Occipital lobe (tissue), 2 donors: Measurements from ENCODE around the gene PHF12. TPM values are rescaled to one million over a fixed set of nuclear protein-coding genes. Genes with fewer than 3 reads are reported as not detected.

Experiments used
- DNase-seq: peaks from one replicate; lab custom pipeline; 2025; lab: John Stamatoyannopoulos, UW
- total RNA-seq: library from RNA; depleted of rRNA; stranded (reverse); fragments of >200 nt; gene quantifications from one replicate; pipeline ENCODE4 v1.2.3, GENCODE V29; 2014

PHF12 gene
- 44.8 TPM for total RNA-seq

GRCh38 chr17:28951428-28951990 lies at the start of gene PHF12:
Gene PHF12, minus strand, starts transcription at chr17:28951518. Its CDS starts 558 bp downstream, at chr17:28950960.
- peak; percentile 98 for DNase-seq

GRCh38 chr17:29000973-29001372 lies 49.7 kb upstream of the PHF12 start:
- no peak for DNase-seq

GRCh38 chr17:28999206-28999605 lies 47.9 kb upstream of the PHF12 start:
- no peak for DNase-seq

GRCh38 chr17:28997806-28998205 lies 46.5 kb upstream of the PHF12 start:
- DNase-seq: no peak

- DNase-seq: no peak
Measured at GRCh38 chr17:28996554-28997096, 45.3 kb upstream of the PHF12 start.

GRCh38 chr17:28993645-28994426 lies 42.5 kb upstream of the PHF12 start:
- no peak for DNase-seq

- DNase-seq: no peak
Measured at GRCh38 chr17:28992625-28993600, 41.6 kb upstream of the PHF12 start.

GRCh38 chr17:28992185-28992584 lies 40.9 kb upstream of the PHF12 start:
- no peak for DNase-seq

GRCh38 chr17:28991779-28992178 lies 40.5 kb upstream of the PHF12 start:
- DNase-seq: no peak

GRCh38 chr17:28989028-28989427 lies 37.7 kb upstream of the PHF12 start:
- no peak for DNase-seq

- DNase-seq: no peak
Measured at GRCh38 chr17:28988475-28988874, 37.2 kb upstream of the PHF12 start.

- DNase-seq: no peak
Measured at GRCh38 chr17:28986714-28987655, 35.7 kb upstream of the PHF12 start.

- DNase-seq: no peak
Measured at GRCh38 chr17:28985950-28986713, 34.8 kb upstream of the PHF12 start.

GRCh38 chr17:28983286-28984230 lies 32.2 kb upstream of the PHF12 start:
- DNase-seq: no peak

GRCh38 chr17:28982131-28982793 lies 30.9 kb upstream of the PHF12 start:
- no peak for DNase-seq

- DNase-seq: no peak
Measured at GRCh38 chr17:28978356-28978964, 27.1 kb upstream of the PHF12 start.

GRCh38 chr17:28977659-28978355 lies 26.5 kb upstream of the PHF12 start:
- no peak for DNase-seq
